AG09309 (cell line): ENCODE results near the gene STIM2.

Experiments
- DNase-seq: peaks from one replicate; pipeline ENCODE4 v3.0.0-alpha.2; 2010; ENCODE audit warnings: low read depth
- H3K4me3 ChIP-seq: 2 replicates; pipeline ENCODE4 v1.5.1; 2011; ENCODE audit warnings: mild to moderate bottlenecking, low read depth, low read length, moderate library complexity; ENCODE audit not compliant: control insufficient read depth
- CTCF ChIP-seq: IDR thresholded peaks from 2 replicates; pipeline ENCODE4 v1.5.1; 2011; ENCODE audit warnings: mild to moderate bottlenecking, low read depth, low read length, inconsistent platforms; ENCODE audit not compliant: insufficient read depth, control insufficient read depth; ENCODE audit errors: missing control alignments

Gene STIM2

GRCh38 chr4:27010334-27010940, 149.8 kb downstream of the STIM2 start:
- peak; percentile 39 for DNase-seq
- no peak overlapping the region for H3K4me3 ChIP-seq
- TF ChIP-seq CTCF: peak; percentile 77

- TF ChIP-seq CTCF: no peak
- no peak for DNase-seq
Measured at GRCh38 chr4:27011401-27011800, 150.8 kb downstream of the STIM2 start.

GRCh38 chr4:27013012-27013411, 152.4 kb downstream of the STIM2 start:
- no peak overlapping the region for H3K4me3 ChIP-seq
- DNase-seq: no peak
- no peak for TF ChIP-seq CTCF

More at GRCh38 chr4:27011401-27011800, 150.8 kb downstream of the STIM2 start:
- H3K4me3 ChIP-seq: no peak overlapping the region

- TF ChIP-seq CTCF: no peak
- no peak for DNase-seq
- no peak overlapping the region for H3K4me3 ChIP-seq
Measured at GRCh38 chr4:27016551-27016950, 155.9 kb downstream of the STIM2 start.

- DNase-seq: no peak
- no peak for TF ChIP-seq CTCF
Measured at GRCh38 chr4:27017623-27018022, 157.0 kb downstream of the STIM2 start.

GRCh38 chr4:27018076-27018475, 157.4 kb downstream of the STIM2 start:
- no peak for TF ChIP-seq CTCF
- no peak overlapping the region for H3K4me3 ChIP-seq
- no peak for DNase-seq

More at GRCh38 chr4:27017623-27018022, 157.0 kb downstream of the STIM2 start:
- H3K4me3 ChIP-seq: no peak overlapping the region
